ENCODE measurements around the gene GLRA1.
"Not testable (repeated sequence)": the region's sequence is repeated elsewhere in the genome, so short reads cannot be mapped to it uniquely, and the experiment has no call there.

Gene GLRA1

DNA sequence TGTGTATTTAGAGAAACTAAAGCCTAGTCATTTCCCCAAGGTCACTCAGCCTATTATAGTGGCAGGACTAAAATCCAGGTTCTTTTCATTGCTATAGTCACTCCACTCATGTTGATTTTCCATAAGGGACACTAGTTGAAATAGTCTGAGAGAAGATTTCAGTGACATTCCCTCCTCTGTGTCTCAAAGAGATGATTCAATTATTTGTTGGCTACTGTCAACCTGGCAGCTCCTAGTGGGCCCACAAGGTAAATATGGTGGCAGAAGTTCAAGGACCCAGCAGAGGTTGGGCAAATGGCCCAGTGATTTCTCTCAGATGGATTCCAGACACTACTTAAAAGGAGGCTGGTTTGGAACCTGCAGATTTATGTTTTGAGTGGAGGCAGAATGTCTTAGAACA lies 104.8 kb downstream of the GLRA1 start:
- no peak for DNase-seq (ENCODE audit: low read depth in 3 of 3)

DNA sequence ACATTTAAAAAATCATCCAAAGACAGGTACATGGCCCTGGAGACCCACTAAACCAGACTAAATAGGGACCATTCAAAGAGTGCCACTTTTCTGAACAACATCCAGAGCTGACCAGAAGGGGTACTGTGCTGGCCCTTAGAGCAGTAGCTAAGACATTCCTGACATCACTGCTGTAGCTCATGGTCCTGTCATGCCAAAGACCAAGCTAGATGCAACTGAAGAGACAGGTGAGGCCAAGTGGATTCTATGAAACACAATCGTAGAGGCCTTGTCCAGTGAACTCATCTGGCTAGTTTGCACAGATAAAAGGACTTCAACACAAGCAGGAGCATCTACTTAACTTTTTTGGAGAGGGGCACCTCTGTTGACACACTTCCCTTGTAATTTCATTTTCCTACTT lies 109.6 kb downstream of the GLRA1 start:
- DNase-seq (ENCODE audit: low read depth in 3 of 3): no peak

DNA sequence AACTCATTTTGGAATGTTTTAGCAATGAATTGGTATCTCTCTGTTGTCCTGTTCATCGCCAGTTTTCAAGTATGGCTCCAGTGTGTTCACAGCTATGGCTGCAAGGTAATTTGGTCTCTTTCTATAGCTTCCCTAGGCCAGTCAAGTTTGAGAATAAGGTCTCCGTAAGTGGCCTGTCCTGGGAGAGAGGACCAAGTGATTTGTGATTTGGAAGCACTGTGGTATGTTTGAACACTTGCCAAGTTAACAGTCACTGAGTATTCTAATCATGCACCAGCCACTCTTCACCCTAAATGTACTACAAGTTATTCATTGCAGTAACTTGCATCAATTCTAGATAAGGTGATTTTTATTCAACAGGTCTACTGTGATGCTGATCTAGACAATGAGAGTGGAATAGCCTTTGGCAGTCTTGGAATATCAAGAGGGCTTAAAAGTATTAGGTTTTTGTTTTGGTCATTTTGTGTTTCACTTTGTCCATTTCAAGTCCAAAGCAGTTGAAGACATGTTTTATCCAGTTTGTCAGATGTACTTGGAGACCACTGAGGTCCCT lies 111.8 kb downstream of the GLRA1 start:
- DNase-seq (ENCODE audit: low read depth in 3 of 3): no peak

DNA sequence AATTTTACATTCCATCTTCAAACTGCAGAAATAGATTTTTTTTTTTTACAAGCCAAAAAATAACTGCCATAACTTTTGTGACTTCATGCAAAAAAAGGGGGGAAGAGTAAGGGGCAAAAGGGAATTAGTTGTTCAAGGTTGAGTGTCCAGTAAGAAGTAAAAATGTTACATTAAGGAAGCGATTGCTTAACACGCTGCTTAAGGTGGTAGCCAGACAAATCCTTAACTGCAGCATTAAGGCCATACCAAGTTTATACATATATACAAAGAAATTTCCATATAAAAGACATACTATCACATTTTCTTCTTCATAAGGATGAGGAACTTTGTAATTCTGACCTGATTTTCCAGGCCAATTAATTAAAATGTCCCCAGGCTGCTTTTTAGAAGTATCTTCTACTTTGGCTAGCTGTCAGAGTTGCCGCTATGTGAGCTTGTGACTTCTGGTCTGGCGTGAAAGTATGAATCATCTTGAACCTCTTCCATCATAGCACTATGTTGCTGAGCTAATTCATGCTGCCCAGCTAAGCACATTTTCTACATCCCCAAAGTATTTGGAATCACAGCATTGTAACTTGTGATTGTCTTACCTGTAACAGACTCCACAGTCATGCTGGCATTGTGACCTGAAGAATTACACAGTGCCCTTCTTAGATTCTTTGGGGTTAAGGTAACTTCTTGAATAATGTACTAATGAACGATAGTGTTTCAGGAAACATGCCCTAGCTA lies 112.9 kb downstream of the GLRA1 start:
- no peak for DNase-seq (ENCODE audit: low read depth in 3 of 3)

DNA sequence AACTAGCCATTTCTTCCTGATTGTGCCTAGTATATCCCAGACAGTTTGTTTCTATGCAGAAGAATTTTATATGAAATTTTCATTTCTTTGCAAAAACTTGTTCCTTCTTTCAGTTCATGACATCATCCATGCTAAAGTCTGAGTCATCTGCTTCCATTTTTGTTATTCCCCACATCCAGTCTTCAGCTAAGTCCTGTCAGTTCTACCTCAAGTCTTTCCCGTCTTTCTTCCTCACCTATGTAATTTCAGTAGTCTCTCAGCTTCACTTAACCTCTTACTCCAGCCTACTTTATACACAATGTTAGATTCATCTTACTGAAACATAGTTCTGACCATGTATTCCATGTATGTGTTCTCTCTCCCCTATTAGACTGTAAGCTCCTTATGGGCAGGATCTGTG lies 113.8 kb downstream of the GLRA1 start:
- DNase-seq (ENCODE audit: low read depth in 3 of 3): no peak

DNA sequence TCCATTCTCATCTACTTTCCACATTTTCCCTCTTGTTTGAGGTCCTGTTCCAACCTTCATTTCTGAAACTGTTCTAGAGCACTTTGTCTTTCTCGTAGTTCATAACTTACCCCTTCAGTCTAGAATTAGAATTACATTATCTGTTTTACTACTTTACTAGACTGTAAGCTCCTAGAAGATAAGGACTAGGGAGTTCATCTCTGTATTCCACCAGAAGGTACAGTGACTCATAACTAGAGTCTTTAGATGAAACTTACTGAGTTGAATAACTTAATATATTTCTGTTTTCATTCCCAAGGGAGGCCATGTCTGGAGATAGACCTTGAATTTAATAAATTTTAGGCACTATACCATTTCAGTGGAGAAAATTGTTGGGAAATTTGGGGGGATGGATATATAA lies 114.2 kb downstream of the GLRA1 start:
- no peak for DNase-seq (ENCODE audit: low read depth in 3 of 3)

DNA sequence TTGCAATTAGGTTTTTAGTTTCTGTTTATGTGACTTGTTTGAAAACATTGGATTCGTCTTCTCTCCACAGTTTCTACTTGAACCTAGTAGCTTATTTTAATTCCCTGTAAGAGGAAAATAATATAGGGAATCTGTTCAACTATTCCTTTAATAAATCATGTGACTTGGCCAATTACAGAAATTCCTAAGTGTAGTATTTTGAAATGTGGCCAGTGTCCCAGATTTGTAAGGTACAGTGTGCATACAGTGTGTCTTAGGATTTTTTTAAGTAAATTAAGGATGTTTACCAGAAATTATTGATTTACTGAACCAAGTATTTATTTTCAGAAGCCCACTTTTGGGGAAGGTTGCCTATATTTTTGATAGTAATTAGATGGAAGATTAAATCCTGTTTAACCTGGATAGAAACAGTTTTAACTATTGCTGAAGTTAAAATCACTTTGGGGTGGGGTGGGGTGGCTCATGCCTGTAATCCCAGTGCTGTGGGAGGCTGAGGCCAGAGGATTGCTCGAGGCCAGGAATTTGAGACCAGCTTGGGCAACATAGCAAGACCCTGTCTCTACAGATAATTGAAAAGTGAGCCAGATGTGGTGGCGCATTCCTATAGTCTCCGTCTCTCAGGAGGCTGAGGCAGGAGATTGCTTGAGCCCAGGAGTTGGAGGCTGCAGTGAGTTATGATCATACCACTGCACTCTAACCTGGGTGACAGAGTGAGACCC lies 116.0 kb downstream of the GLRA1 start:
- DNase-seq (ENCODE audit: low read depth in 3 of 3): no peak

DNA sequence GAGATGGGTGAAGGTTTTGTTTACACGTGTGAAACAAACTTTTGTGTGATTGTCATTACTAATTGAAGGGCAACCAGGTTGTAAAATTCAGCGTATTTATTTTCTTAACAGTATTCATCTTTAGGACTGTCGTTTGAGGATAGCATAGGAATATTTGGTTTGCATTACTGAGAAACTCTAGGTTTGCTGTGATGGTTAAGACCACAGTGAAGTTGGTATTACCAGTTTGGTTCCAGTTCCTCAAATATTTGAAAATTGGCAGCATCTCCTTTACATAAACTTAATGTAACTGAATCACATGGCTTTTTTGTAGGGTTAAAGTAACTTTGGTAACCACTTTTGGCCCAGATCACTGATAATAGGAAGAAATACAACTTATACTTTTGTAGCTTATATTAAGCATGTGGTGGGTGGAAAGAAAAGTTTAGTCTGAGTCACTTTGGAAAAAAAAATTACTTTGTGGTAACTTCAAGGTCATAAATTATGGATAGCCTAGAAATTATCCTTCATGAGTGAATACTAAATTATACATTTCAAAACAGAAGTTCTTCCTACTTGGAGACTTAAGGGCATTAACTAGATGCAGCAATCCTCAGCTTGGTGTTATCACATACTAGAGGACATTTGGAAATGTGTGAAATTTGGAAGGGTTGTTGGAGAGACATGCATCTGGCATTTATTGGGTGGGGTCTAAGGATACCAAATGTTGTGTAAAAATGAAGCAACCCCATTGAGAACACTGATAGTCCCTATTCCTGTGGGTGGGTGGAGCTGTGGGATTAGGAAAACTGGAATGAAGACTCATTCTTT lies 119.0 kb downstream of the GLRA1 start:
- no peak for DNase-seq (ENCODE audit: low read depth in 3 of 3)

DNA sequence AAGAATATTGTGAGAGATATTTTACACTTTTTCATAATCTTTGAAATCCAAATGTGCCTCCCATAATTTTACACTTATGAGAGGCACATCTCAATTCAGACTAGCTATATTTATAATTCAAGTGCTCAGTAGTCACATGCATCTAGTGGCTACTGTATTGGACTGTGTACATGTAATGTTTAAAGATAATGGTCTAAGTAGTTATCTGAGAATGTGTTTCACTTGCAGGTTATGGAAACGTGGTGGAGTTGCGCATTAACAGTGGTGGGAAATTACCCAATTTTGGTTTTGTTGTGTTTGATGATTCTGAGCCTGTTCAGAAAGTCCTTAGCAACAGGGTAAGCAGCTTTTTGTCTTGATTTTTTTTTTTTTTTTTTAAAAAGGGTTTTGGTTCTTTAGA lies 124.1 kb downstream of the GLRA1 start:
- DNase-seq (ENCODE audit: low read depth in 3 of 3): no peak

DNA sequence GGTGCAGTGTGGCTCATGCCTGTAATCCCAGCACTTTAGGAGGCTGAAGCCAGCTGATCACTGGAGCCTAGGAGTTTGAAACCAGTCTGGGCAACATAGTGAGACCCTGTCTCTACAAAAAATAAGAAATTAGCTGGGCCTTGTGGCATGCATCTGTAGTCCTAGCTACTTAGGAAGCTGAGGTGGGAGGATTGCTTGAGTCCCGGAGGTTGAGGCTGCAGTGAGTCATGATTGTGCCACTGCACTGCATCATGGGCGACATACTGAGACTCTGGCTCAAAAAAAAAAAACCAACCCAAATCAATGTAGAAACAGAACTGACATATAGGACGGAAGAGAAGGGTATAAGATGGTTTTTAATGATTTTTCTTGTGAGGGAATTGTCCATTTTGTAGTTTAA lies 125.2 kb downstream of the GLRA1 start:
- DNase-seq (ENCODE audit: low read depth in 3 of 3): no peak

DNA sequence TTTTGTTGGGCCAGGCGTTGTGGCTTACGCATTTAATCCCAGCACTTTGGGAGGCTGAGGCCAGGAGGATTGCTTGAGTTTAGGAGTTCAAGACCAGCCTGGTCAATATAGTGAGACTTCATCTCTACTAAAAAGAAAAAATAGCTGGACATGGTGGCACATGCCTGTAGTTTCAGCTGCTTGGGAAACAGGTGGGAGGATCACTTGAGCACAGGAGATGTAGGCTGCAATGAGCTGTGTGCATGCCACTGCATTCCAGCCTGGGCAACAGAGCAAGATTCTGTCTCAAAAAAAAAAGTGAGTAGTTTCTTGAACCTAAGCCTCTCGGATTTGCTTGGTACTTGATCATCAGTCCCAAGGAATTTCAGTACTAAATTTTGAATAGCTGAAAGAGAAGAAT lies 126.0 kb downstream of the GLRA1 start:
- DNase-seq (ENCODE audit: low read depth in 3 of 3): no peak

DNA sequence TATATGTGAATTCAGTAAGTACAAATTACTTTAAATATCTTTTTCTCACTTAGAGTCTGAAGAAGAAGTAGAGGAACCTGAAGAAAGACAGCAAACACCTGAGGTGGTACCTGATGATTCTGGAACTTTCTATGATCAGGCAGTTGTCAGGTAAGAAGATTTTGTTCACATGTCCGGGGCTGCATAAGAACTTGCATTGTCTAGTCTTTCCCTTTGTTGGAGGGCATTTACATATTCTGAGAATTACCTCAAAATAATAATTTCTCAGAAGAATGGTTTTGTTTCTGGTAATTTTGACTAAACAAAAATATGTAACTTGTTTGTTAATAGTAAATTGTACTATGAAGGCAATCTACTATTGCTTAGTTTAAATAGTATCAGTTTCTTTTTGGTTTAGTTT lies 129.2 kb downstream of the GLRA1 start:
- DNase-seq (ENCODE audit: low read depth in 3 of 3): no peak

DNA sequence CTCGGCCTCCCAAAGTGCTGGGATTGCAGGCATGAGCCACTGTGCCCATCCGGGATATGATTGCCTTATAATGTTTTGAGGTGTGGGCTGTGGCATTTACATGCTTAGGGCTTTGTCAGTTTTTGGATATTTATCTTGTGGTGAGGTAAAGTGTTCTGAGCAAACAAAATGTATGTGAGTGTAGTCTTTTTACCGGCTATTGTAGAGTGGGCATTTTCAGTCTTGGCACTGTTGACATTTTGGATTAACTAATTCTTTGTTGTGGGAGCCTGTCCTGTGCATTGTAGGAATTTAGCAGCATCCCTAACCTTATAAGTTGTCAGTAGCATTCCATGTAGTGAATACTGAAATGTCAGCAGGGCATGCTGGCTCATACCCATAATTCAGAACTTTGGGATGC lies 131.3 kb downstream of the GLRA1 start:
- no peak for DNase-seq (ENCODE audit: low read depth in 3 of 3)

DNA sequence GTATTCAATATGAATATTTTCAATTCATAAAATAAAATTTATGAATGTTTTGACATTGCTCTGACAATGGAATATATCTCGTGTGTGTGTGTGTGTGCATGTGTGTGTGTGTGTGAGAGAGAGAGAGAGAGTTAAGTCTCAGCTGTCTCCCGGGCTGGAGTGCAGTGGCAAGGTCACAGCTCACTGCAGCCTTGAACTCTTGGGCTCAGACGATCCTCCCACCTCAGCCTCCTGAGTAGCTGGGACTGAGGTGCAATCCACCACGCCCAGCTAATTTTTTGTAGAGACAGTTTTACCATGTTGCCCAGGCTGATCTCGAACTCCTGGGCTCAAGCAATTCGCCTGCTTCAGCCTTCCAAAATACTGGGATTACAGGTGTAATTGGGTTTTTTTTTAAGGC lies 136.8 kb downstream of the GLRA1 start:
- no peak for DNase-seq (ENCODE audit: low read depth in 3 of 3)

DNA sequence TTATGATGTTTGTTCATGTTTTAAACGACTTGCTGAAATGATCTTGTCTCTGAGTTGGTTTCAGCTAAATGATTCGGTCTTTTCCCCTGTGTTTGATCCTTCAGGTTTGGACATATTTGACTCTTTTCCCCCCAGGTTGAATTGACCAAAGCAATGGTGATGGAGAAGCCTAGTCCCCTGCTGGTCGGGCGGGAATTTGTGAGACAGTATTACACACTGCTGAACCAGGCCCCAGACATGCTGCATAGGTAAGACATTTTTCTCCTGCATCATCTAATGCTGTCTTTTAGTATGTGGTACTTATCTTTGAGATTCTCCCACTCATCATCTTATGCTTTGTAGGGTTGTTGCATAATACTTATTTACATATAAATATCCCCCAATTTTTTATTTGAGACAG lies 138.2 kb downstream of the GLRA1 start:
- DNase-seq (ENCODE audit: low read depth in 3 of 3): no peak

DNA sequence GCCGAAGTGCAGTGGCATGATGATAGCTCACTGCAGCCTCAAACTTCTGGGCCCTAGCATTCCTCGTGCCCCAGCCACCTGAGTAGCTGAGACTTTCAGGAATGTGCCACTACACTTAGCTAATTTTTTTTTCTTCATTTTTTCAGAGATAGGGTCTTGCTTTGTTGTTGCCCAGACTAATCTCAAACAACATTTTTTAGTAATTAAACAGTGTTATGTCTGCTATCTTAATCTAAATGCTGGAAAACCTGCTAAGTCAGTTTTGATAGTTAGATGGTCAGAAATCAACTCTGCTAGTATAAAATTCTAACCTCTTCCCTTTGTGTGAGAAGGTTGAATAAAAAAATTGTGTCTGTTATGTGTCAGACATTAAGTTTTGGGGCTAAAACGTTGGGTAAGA lies 140.5 kb downstream of the GLRA1 start:
- no peak for DNase-seq (ENCODE audit: low read depth in 3 of 3)

DNA sequence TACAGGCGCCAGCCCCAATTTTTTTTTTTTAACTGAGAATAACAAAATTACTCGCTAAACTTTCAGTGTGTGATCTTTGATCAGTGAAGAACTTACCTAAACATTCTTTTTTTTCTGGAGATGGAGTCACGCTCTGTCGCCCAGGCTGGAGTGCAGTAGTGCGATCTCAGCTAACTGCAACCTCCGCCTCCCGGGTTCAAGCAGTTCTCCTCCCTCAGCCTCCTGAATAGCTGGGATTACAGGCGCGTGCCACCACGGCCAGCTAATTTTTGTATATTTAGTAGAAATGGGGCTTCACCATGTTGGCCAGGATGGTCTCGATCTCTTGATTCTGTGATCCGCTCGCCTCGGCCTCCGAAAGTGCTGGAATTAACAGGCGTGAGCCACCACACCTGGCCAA lies 141.0 kb downstream of the GLRA1 start:
- DNase-seq (ENCODE audit: low read depth in 3 of 3): not testable (repeated sequence)

DNA sequence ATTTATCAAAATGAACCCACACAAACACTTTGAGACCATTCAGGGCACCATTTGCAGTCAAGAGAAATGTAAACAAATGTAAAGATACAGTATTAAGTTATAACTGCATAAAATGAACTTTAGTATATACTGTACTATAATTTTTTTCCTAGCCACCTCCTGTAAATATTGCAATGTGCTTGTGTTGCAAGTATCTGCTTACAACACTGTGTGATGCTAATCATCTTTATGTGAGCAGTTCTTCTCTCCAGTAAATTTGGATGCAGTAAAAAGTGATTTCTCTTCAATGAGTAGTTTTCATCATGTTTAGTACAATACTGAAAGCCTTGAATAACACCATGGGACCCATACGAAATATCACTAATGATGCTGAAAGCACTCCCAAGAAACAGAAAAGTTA lies 143.4 kb downstream of the GLRA1 start:
- no peak for DNase-seq (ENCODE audit: low read depth in 3 of 3)

DNA sequence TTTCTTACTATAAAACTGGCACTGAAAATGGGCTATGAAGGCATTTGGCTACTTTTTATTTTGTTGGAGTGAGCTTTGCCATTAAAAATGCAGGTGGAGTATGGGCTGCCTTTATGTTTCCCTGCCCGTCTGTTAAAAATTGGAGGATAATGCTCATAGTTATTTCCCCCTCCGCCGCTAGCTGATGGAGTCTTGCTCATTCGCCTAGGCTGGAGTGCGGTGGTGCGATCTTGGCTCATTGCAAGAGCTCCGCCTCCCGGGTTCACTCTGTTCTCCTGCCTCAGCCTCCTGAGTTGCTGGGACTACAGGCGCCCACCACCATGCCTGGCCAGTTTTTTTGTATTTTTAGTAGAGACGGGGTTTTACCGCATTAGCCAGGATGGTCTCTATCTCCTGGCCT lies 144.3 kb downstream of the GLRA1 start:
- no peak for DNase-seq (ENCODE audit: low read depth in 3 of 3)

DNA sequence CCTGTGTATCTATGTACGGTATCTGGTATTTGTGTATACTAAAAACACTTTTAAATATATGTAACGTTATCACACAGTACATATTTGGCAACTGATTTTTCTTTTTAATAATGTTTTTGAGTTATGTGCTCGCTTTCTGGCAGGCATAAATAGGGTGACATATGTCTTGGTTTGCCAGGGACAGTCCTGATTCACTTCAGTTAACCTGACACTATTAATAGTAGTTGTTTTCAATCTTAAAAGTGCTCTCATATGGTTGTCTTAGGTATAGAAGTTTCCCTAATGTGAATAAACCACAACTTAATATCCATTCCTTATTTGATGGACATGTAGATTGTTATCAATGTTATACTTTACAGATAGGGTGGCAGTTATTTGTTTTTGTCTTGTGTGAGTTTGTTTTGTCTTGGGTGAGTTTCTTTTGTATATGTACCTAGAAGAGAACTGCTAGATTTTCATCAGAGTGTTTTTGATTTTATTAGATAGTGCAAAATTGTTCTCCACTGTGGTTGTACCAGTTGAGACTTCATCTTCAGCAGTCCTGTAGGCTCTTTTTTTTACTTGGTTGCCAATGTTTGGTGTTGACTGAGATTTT lies 145.0 kb downstream of the GLRA1 start:
- no peak for DNase-seq (ENCODE audit: low read depth in 3 of 3)

DNA sequence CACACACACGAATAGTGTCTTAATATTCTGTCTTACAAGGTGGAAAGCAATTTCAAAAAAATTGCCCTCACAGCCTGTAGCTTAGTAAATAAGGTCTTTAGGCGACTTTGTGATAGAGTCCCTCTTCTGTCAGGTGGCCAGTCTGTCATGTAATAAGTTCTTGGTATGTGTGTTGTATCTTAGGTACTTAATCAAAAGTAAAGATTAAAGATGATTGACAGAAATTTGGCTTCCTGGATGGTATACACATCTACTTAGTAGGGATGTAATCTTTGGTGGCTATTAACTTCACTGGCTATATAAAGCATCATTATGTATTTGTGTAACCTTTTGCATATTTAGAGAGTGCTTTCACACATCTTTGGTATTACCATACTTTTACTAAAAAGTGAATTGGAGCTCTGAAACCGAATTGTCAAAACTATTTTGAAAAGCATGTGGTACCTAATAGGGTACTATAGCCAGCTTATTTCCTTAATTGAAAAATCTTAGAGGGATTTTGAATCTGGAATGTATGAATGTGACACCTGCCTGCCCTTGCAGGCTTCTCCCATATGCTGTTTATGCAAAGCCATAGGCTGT lies 149.5 kb downstream of the GLRA1 start:
- no peak for DNase-seq (ENCODE audit: low read depth in 3 of 3)

DNA sequence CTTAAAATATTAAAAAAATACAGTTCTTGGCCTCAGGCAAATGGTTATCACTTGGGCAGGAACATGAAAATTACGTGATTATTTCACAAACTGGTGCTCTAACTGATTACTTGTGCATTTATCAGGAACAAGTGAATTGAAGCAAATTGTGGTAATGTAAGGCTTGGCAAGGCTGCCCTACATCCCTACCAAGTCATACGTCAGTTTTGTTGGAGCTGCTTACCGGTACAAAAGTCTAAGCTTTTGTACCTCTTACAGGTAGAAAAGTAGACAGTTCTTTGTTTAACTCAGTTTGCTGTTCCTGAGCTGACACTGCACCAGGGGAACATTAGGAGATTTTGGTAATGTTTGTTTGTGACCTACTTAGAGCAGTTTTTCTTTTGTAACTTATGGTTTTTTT lies 150.7 kb downstream of the GLRA1 start:
- DNase-seq (ENCODE audit: low read depth in 3 of 3): no peak
